Stimulated activated CD4-positive, alpha-beta T cell treated with anti-CD3 and anti-CD28 coated beads, Interleukin-15, amount 100 ng/mL, for 1 hour (primary cell): ENCODE results near the gene APOL2.
"Not testable (repeated sequence)": the region's sequence is repeated elsewhere in the genome, so short reads cannot be mapped to it uniquely, and the experiment has no call there.

Experiments used
- DNase-seq, 2 donors: peaks; one replicate each; pipeline ENCODE4 v3.0.0-alpha.2; 2020; ENCODE audit warnings: low read depth in 1 of 2, low spot score in 1 of 2

APOL2 gene

GRCh38 chr22:36201025-36201424, 38.3 kb downstream of the APOL2 start:
- not testable (repeated sequence) for DNase-seq

DNA sequence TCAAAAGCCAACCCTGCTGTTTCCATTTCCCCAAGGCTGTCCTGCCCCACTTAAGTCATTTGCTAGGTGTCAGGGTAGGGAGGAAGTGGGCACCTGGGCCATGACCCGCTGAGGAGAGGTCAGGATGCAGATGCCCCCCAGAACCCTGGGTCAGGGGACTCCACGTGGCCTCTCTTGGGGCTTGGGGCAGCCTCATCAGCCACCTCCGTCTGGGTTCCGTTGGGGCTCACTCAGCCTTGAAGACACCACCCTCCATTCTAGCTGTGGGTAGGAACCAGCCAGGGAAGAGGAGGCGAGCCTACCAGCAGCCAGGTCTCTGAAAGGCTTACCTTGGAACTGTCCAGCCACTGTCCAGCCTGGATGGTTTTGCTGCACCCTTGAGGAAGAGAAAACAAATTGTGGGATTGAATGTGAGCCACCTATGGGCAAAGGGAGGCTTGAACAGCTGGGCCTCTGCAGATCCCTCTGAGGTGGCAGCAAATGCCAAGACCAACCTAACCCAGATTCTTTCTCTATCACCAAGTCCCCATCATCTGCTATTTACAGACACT, 40.3 kb downstream of the APOL2 start:
- no peak for DNase-seq

DNA sequence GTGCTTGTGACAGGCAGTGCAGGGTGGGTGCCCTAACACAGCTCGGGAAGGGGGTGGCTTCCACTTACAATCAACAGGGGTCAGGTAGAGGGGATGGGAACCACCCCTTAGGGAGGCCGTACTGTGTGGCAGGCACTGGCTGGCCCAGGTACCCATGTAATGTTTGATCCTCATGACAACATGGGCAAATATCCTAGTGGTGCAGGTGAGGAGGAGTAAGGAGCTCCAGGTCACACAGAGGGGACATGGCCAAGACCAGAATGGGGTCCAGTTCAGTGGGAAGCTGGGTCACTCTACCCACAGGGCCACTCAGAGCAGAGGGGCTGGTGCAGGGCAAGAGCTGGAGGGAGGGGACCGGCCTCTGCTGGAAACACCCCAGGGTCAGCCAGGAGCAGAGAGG, 40.8 kb downstream of the APOL2 start:
- DNase-seq = no peak

- no peak for DNase-seq
Observed at GRCh38 chr22:36197514-36198146, 41.7 kb downstream of the APOL2 start.

DNA sequence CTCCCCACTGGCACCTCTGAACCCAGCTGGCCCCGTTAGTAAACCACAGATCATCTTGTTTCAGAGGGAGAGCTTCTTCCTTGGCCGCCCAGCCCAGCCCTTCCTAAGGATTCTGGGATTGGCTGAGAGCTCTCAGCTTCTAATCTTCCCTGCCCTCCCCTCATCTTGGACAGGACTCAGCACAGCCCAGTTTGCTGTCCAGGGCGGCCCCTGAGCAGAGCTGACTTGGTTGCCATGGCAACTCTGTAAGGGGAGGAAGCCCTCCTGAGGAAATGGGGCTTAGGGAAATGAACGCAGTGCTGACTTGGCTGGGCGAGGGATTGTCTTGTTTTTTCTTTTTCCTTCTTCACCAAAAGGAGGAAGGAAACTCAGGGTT, 42.3 kb downstream of the APOL2 start:
- no peak for DNase-seq

DNA sequence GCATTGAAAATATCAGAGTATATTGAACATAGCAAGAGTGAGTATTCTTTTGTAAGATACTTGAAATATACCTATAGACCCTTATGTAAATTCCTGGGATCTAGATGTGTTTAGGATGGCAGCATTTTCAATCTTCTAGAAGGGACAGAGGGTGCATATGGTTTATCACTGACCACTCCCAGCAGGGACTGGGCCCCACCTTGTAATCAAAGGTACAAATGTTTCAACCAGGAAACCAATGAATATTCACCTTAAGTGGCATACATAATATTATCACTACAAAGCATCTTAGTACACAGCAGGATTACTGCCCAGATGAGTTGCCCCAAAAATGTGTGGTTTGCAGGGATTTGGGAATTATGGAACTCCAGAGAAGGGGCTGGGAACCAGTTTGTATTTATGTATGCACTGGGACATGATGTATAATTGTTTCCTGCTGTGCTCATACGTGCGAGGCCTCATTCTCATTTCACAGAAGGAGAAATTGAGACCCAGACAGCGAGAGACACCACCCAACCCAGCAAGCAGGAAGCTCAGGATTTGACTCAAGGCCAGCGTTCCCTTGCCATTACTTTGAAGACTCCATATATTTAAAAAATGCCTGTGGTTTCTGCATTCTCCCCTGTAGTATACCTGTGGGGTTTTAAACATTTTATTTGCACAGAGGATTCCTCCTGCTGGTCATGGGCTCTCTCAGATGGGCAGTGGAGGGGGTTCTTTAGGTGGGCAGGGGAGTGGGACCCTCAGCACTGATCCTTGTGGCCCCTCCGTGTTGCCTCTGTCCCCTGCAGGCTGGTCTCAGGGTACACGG, 42.9 kb downstream of the APOL2 start:
- DNase-seq = no peak

DNA sequence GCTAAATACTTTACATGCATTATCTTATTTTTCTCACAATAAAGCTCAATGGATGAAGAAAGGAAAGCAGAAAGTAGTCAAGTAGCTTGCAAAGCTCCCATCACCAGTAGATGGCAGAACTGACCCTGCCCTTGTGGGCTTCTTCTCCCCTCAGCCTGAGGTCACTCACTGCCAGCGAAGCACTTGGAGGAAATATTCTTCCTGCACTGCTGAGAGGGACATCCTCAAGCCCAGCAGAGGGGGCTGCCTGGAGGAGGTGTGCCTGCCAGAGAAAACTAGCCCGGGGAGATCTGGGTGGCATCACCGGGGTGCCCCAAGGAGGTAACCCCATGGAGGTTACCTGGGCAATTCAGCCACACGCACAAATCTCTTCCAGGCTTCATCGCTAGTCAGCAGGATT, 44.4 kb downstream of the APOL2 start:
- no peak for DNase-seq

DNA sequence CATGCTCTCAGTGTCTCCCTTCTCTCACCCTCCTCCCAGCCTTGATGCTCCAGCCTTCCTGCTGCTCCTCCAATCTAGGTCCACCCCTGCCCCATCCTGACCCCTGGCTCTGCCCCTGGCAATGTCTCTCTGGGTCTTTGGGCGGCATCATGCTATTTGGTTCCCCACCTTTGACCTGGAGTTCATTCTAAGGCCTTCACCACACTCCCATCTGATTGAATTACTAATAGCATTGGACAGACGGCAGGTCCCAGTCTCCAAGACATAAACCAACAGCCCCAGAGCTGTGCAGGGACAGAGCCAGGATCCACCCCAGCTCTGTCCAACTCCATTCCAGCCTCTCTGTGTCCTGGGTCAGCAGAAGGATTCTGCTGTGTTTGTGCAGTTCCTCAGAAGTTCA, 44.9 kb downstream of the APOL2 start:
- no peak for DNase-seq

DNA sequence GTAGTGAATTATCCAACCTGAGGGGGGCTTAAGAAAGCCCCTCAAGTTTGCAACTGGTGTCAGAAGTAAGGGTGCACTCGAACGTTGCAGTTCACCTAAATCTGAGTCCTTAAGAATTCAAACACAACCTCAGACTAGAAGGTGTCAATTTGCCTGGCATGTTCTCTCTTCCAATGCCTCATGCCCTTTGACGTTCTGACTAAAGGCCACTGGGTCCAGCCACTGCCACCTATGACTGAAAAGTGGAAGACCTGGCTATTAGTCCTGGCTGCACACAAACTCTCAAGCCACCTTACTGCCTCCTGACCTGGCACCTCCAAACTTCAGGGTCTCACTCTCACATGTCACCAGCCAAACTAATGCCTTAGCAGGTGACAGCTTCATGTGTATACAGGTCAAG, 45.8 kb downstream of the APOL2 start:
- DNase-seq = no peak

GRCh38 chr22:36193171-36193570, 46.2 kb downstream of the APOL2 start:
- DNase-seq = no peak

- no peak for DNase-seq
Observed at GRCh38 chr22:36192542-36192941, 46.8 kb downstream of the APOL2 start.

GRCh38 chr22:36191106-36191836, 48.1 kb downstream of the APOL2 start:
- DNase-seq = no peak

DNA sequence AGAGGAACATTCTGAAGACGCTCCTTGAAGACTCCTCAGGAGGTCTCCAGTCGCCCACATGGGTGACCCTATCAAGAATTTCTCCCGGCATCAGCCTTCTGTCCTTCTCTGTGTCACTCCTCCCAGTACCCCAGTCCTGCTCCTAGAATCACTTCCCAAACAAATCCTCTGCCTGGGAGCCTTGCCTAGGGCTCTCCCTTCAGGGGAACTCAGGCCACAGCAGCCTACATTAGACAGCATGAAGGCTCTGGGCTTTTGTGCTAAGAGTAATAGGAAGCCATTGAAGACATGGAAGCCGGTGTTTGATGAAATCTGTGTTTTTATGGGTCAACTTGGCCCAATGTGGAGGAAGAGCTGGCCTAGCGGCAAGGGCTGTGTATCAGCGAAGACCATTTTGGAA, 51.5 kb downstream of the APOL2 start:
- DNase-seq = not testable (repeated sequence)

DNA sequence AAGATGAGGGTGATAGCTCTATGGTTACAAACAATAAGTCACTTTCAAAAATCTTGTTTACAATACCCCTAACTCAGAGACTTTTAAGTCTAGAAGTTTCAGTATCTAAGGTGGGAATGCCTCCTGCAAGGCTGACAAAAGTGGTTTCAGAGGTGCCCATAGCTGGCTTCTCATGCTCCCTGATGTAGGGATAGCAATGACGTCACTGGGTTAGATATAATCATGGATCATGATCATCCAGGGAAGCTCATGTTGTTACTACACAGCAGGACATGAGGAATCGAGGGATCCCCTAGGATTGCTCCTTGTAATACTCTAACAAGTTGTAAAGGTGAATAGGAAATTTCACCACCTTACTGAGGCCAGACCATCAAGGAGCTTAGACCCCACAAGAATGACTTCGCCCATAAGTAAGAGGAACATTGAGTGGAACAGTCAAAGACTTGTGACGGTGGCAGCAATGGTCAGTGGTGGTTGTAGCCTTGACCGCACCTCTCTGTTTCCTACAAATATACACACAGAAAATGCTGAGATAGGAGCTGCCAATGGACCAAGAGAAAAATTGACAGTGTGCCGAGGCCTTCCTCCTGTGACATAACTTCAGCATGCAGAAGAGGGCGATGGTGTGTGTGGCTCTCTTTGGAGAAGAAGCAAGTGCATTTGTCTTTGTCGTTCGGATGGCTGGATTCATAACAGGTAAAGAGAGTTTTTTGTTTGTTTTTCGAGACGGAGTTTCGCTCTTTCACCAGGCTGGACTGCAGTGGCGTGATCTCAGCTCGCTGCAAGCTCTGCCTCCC, 53.3 kb downstream of the APOL2 start:
- DNase-seq = no peak

DNA sequence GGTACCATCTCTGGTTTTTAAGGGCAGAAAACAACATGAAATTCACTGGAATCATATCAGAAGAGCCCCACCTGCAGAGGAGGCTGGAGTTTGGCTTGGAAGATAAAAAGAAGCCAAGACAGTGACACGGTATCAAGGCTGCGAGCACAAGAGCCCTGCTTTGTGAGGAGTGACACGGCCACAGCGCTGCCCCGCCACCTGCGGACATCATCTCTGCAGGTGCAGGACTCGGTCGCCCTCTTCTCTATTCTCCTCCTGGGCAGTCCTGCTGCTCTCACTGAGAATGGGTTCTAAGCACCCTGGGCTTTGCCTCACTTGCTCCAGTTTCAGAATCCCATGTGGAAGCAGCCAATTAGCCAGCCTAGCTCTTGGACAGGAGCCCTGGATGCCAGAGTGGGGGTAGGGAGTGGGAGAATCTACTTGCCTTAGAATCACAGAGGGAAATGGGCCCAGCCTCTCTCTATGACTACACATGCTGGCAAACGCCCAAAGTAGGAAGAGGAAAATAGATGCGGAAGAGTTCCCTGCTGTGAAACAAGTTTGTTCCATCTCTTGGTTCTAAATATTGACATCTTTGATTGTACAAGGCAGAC, 54.8 kb downstream of the APOL2 start:
- DNase-seq = no peak

DNA sequence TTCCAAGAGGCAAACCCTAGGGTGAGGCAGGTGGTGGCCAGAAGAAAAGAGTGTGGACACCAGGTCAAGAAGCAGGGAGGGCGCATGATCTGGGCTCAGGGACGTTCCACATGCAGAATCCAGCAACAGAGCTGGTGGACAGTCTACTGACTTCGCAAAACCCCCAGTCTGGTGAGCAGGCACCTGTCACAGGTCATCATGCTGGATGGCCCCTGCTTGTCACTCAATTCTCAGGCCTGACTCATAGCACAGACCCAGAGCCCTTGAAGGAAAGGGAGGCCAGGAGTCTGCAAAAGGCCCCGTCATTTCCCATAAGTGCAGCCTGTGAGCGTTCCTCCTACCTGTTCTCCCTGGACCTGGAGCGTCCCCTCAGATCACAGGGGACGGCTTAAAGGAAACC, 55.9 kb downstream of the APOL2 start:
- DNase-seq = no peak

- no peak for DNase-seq
Observed at GRCh38 chr22:36182857-36183256, 56.5 kb downstream of the APOL2 start.

DNA sequence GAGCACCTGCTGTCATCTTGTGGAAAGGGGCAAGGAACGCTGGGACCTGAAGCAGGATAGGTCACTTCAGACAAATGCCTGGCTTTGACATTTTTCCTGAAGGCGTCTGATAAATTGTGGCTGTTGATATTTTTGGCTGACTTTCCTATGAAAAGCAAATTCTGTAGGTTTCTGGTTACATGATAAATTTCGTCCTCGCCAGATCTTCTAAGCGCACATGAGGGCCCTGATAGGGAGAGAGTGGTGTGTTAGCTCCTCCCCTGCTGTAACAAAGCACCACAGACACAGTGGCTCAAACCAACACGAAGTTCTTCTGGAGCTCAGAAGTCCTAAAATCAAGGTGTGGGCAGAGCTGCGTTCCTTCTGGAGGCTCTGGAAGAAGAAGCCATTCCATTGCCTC, 57.3 kb downstream of the APOL2 start:
- DNase-seq = no peak

DNA sequence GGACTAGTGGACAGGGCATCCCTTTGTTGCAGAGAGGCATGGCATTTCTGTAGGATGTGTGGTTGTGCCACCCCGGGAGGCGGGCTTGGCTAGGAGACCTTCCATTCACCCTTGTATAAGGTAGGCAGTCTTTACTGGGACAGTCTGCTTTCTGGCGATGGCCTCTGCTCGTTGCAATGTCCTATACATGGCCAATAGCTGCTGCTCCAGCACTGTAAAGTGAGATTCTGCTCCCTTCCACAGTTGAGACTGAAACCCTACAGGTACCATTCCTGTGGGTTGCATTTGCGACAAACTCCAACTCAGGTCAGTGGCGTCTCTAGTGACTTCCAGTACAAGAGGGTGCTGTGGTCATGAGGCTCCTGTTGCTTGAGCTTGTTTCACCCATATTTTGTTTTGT, 58.4 kb downstream of the APOL2 start:
- DNase-seq = no peak

DNA sequence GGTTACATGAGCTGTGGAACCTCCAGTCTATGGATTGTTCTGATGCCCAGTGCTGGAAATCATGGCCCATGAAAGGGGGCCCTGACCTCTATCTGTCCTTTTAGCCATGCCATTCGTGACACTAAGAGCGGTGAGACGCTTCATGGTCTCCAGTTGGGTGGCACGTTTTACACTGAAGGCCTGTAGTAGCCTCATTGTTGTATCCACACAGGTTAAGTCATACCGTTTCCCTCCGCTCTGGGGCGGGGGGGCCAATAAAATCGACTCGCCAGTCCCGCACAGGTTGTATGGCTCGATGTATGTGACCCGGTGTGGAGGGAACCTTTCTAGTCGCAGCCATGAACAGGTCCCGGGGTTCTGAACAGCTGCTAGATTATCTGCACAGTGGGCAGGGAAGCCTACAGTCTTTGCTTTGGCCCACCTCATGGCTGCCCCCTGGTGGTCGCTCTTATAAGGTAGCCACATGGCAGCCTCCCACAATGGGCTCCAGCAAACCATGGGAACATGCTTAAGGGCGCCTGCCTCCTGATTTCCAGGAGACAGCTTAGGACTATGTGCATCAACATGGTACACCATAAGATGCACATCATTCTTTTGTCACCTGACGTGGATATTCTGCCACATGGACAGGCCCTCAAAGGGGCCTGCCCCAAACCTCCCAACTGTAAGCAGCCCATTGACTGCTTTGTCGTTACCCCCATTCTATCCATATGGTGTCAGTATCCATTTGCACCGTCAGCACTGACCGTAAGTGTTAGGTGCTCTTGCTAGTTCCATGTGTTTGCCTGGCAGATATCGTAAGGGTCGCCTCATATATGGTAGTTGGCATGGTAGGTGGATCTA, 59.1 kb downstream of the APOL2 start:
- peak; percentile 69 to 78 for DNase-seq
